Kidney capillary endothelial cell (primary cell): ENCODE data around the gene INSR.
"Not testable (repeated sequence)": the region's sequence is repeated elsewhere in the genome, so short reads cannot be mapped to it uniquely, and the experiment has no call there.

ENCODE experiments used
- DNase-seq: peaks from one replicate; pipeline ENCODE4 v3.0.0-alpha.2; 2018; ENCODE audit warnings: low spot score

Gene INSR

GRCh38 chr19:7293762-7294557 lies at the start of gene INSR:
Gene INSR (minus strand): TSS chr19:7294414. CDS start chr19:7293891, 523 bp downstream.
- DNase-seq = peak; percentile 64

- DNase-seq = no peak
These were observed 47.9 kb upstream of the INSR start for GRCh38 chr19:7342143-7342542.

- DNase-seq = peak; percentile 61
These were observed 47.0 kb upstream of the INSR start for GRCh38 chr19:7340959-7341837.

- DNase-seq = no peak
These were observed 43.4 kb upstream of the INSR start for GRCh38 chr19:7337380-7338194.

- no peak for DNase-seq
These were observed 42.2 kb upstream of the INSR start for GRCh38 chr19:7336321-7336973.

GRCh38 chr19:7333198-7334118 lies 39.2 kb upstream of the INSR start:
- peak; percentile 10 for DNase-seq

- no peak for DNase-seq
These were observed 37.2 kb upstream of the INSR start for GRCh38 chr19:7331446-7331845.

GRCh38 chr19:7328647-7329046 lies 34.4 kb upstream of the INSR start:
- DNase-seq = no peak

- DNase-seq = no peak
These were observed 33.6 kb upstream of the INSR start for GRCh38 chr19:7327802-7328201.

- DNase-seq = peak; percentile 3
These were observed 32.1 kb upstream of the INSR start for GRCh38 chr19:7326105-7326877.

- DNase-seq = no peak
These were observed 24.0 kb upstream of the INSR start for GRCh38 chr19:7318176-7318575.

- DNase-seq = no peak
These were observed 18.6 kb upstream of the INSR start for GRCh38 chr19:7312816-7313215.

- DNase-seq = no peak
These were observed 17.7 kb upstream of the INSR start for GRCh38 chr19:7311911-7312310.

- not testable (repeated sequence) for DNase-seq
These were observed 14.1 kb upstream of the INSR start for GRCh38 chr19:7308327-7308726.

GRCh38 chr19:7307590-7308218 lies 13.5 kb upstream of the INSR start:
- no peak for DNase-seq

GRCh38 chr19:7304200-7304599 lies 10.0 kb upstream of the INSR start:
- no peak for DNase-seq

- DNase-seq = no peak
These were observed 9.3 kb upstream of the INSR start for GRCh38 chr19:7303470-7303869.

- DNase-seq = no peak
These were observed 7.3 kb upstream of the INSR start for GRCh38 chr19:7301525-7301924.

- no peak for DNase-seq
These were observed 3.5 kb upstream of the INSR start for GRCh38 chr19:7297742-7298141.
